A673 (cell line): ENCODE data around the gene KATNAL1. TPM values are rescaled to one million over a fixed set of nuclear protein-coding genes. Genes with fewer than 3 reads are reported as not detected.

Experiments
- BruUV-seq: library from RNA; stranded (reverse); fragments of 400-500 nt; replicated peaks from 2 replicates; lab custom pipeline; 2021; lab: Mats Ljungman, UMichigan
- CTCF ChIA-PET: fragments of 300-600 bp; sonication (Branson Sonifier 250); formaldehyde crosslinking; loops from one replicate; lab custom pipeline; 2022; ENCODE audit warnings: antibody characterized with exemption; lab: Charles Lee
- POLR2A ChIA-PET: fragments of 300-600 bp; sonication (Branson Sonifier 250); formaldehyde crosslinking; loops from one replicate; lab custom pipeline; 2022; ENCODE audit warnings: antibody characterized with exemption; ENCODE audit not compliant: low non-redundant PET; lab: Charles Lee
- DNase-seq: peaks from one replicate; pipeline ENCODE4 v3.0.0-alpha.2; 2015; ENCODE audit warnings: low spot score
- H3K27ac ChIP-seq: fragments of 200-600 bp; sonication (generic); 2 replicates; pipeline ENCODE4 v1.5.1; 2016; ENCODE audit warnings: mixed run types, low read depth, mild to moderate bottlenecking, mixed read lengths, antibody characterized with exemption, low read length; ENCODE audit not compliant: poor library complexity, severe bottlenecking
- H3K27me3 ChIP-seq: fragments of 200-600 bp; sonication (generic); replicated peaks from 2 replicates; pipeline ENCODE4 v1.6.1; 2017; ENCODE audit warnings: mixed run types, low read depth, mild to moderate bottlenecking, mixed read lengths, antibody characterized with exemption, low read length; ENCODE audit not compliant: insufficient read depth, poor library complexity
- H3K36me3 ChIP-seq: fragments of 200-600 bp; sonication (generic); 2 replicates; pipeline ENCODE4 v1.6.1; 2016; ENCODE audit warnings: mixed run types, mild to moderate bottlenecking, mixed read lengths, antibody characterized with exemption, low read length; ENCODE audit not compliant: insufficient read depth, poor library complexity, severe bottlenecking
- H3K4me1 ChIP-seq: fragments of 200-600 bp; sonication (generic); 2 replicates; pipeline ENCODE4 v1.6.1; 2017; ENCODE audit warnings: mixed run types, mild to moderate bottlenecking, mixed read lengths, antibody characterized with exemption, low read length; ENCODE audit not compliant: insufficient read depth, poor library complexity, severe bottlenecking
- H3K4me3 ChIP-seq: fragments of 200-600 bp; sonication (generic); 2 replicates; pipeline ENCODE4 v1.5.1; 2016; ENCODE audit warnings: low read depth, mixed run types, mild to moderate bottlenecking, mixed read lengths, low read length; ENCODE audit not compliant: poor library complexity, severe bottlenecking
- H3K9me3 ChIP-seq: fragments of 200-600 bp; sonication (generic); 2 replicates; pipeline ENCODE4 v1.6.1; 2016; ENCODE audit warnings: mixed run types, low read depth, mild to moderate bottlenecking, mixed read lengths, antibody characterized with exemption, low read length; ENCODE audit not compliant: poor library complexity, severe bottlenecking
- EZH2 ChIP-seq: fragments of 200-600 bp; sonication (generic); IDR thresholded peaks from 2 replicates; pipeline ENCODE4 v1.6.1; 2017; ENCODE audit warnings: borderline replicate concordance, low read depth, mild to moderate bottlenecking, mixed read lengths, antibody characterized with exemption, low read length; ENCODE audit not compliant: poor library complexity, severe bottlenecking
- intact Hi-C: fragments of 100-400 bp; cut with micrococcal nuclease; formaldehyde crosslinking; loops from one replicate; pipeline ENCODE4 v1.10.0; 2022; ENCODE audit not compliant: unreplicated experiment
- total RNA-seq: library from RNA; stranded (reverse); gene quantifications from 2 replicates; pipeline ENCODE4 v1.2.3, GENCODE V29; 2021
- TF ChIP-seq, protein P1 (sequence below): fragments of 300-800, 200-600 bp; sonication (generic); conservative IDR thresholded peaks from 2 replicates; pipeline ENCODE4 v1.5.1; 2017; ENCODE audit warnings: low read depth, mild to moderate bottlenecking, antibody characterized with exemption, low read length, moderate library complexity, mixed read lengths

The KATNAL1 gene
- total RNA-seq, 1 experiment from 2014 or later: 63.0 TPM

DNA sequence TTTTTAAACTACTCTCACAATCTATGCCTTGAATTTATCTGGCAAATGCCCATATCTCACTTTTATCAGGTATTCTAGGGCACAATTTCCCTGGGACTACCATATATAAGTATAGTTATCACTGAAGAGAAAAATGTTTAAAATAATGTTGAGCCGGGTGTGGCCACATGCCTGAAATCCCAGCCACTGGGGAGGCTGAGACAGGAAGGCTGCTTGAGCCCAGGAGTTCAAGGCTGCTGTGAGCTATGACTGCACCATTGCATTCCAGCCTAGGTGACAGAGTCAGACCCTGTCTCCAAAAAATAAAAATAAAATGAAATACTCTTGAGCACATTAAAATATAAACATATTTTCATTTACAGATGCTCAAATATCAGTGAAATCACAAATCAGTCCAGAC is 4.1 kb downstream of the KATNAL1 start:
- intact Hi-C loops: no loop called here
- H3K9me3 ChIP-seq: peaks cover 10% of the 10 kb centered on the region
- POLR2A ChIA-PET: no interaction called here
- no peak for DNase-seq
- H3K36me3 ChIP-seq: no peaks in the 10 kb centered on the region
- no peak for TF ChIP-seq EZH2
- TF ChIP-seq, protein P1, sequence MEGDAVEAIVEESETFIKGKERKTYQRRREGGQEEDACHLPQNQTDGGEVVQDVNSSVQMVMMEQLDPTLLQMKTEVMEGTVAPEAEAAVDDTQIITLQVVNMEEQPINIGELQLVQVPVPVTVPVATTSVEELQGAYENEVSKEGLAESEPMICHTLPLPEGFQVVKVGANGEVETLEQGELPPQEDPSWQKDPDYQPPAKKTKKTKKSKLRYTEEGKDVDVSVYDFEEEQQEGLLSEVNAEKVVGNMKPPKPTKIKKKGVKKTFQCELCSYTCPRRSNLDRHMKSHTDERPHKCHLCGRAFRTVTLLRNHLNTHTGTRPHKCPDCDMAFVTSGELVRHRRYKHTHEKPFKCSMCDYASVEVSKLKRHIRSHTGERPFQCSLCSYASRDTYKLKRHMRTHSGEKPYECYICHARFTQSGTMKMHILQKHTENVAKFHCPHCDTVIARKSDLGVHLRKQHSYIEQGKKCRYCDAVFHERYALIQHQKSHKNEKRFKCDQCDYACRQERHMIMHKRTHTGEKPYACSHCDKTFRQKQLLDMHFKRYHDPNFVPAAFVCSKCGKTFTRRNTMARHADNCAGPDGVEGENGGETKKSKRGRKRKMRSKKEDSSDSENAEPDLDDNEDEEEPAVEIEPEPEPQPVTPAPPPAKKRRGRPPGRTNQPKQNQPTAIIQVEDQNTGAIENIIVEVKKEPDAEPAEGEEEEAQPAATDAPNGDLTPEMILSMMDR: no peak
- CTCF ChIA-PET: no interaction called here
- no peak overlapping the region for H3K4me3 ChIP-seq
- H3K4me1 ChIP-seq: peaks cover 50% of the 10 kb centered on the region
- BruUV-seq: no TSS peak
- peak overlapping the region; percentile 59 for H3K27ac ChIP-seq
- H3K27me3 ChIP-seq: no peaks in the 10 kb centered on the region

DNA sequence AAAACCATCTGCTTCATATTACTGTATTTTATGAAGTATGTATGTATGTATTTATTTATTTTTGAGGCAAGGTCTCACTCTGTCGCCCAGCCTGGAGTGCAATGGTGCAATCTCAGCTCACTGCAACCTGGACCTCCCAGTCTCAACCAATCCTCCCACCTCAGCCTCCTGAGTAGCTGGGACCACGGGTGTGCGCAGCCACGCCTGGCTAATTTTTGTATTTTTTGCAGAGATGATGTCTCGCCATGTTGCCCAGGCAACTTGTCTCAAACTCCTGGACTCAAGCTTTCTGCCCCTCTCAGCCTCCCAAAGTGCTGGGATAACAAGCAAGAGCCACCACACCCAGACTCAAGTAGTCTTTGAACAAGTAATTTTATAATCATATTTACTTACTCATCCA is 5.5 kb downstream of the KATNAL1 start:
- intact Hi-C loops: no loop called here
- ChIA-PET CTCF (no interaction called here), POLR2A (no interaction called here)
- BruUV-seq: no TSS peak
- no peak overlapping the region for H3K4me3 ChIP-seq
- H3K36me3 ChIP-seq: no peaks in the 10 kb centered on the region
- peaks cover 12% of the 10 kb centered on the region for H3K9me3 ChIP-seq
- H3K27ac ChIP-seq: no peak overlapping the region
- peaks cover 43% of the 10 kb centered on the region for H3K4me1 ChIP-seq
- no peak for TF ChIP-seq EZH2
- TF ChIP-seq, protein P1: no peak
- no peaks in the 10 kb centered on the region for H3K27me3 ChIP-seq
- no peak for DNase-seq

DNA sequence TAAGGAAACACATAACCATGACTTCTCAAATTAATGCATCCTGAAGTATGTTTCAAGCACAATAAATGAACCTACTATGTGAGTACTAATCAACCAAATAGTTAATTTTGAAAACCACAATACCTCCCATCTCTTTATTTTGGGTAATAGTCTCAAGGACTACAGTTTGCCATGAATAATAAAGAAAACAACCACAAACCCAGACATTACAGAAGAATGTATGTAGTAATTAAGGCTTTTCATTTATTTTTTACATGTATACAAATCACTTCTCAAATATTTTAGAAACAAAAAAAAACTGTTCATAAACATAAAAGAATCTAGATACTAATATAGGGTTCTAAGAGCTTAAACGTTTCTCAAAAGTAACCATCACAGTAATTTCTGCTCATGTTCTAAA is 6.8 kb downstream of the KATNAL1 start:
- POLR2A ChIA-PET: no interaction called here
- intact Hi-C loops: no loop called here
- H3K4me1 ChIP-seq: peaks cover 39% of the 10 kb centered on the region
- no peak overlapping the region for H3K4me3 ChIP-seq
- no peaks in the 10 kb centered on the region for H3K27me3 ChIP-seq
- H3K36me3 ChIP-seq: no peaks in the 10 kb centered on the region
- CTCF ChIA-PET: no interaction called here
- DNase-seq: no peak
- peaks cover 12% of the 10 kb centered on the region for H3K9me3 ChIP-seq
- no TSS peak for BruUV-seq
- TF ChIP-seq, protein P1: no peak
- TF ChIP-seq EZH2: no peak
- H3K27ac ChIP-seq: no peak overlapping the region
